ENCODE data around the gene ABCC5.

- TF ChIP-seq, protein P1, sequence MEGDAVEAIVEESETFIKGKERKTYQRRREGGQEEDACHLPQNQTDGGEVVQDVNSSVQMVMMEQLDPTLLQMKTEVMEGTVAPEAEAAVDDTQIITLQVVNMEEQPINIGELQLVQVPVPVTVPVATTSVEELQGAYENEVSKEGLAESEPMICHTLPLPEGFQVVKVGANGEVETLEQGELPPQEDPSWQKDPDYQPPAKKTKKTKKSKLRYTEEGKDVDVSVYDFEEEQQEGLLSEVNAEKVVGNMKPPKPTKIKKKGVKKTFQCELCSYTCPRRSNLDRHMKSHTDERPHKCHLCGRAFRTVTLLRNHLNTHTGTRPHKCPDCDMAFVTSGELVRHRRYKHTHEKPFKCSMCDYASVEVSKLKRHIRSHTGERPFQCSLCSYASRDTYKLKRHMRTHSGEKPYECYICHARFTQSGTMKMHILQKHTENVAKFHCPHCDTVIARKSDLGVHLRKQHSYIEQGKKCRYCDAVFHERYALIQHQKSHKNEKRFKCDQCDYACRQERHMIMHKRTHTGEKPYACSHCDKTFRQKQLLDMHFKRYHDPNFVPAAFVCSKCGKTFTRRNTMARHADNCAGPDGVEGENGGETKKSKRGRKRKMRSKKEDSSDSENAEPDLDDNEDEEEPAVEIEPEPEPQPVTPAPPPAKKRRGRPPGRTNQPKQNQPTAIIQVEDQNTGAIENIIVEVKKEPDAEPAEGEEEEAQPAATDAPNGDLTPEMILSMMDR (IDR thresholded peaks at IDR 0.05), result no peak
- no peak for TF ChIP-seq REST (IDR thresholded peaks at IDR 0.05; ENCODE audit: insufficient read depth in 1 of 2, low read depth in 2 of 2, low read length in 1 of 2)
Observed at GRCh38 chr3:183892610-183893214, 125.0 kb downstream of the ABCC5 start.
